ENCODE measurements around the gene ZNF423.

The ZNF423 gene

GRCh38 chr16:49747654-49748053, 108.3 kb downstream of the ZNF423 start:
- no peak for DNase-seq

- no peak for DNase-seq
Observed at GRCh38 chr16:49746545-49746944, 109.4 kb downstream of the ZNF423 start.

GRCh38 chr16:49745311-49745747, 110.6 kb downstream of the ZNF423 start:
- DNase-seq = no peak

- no peak for DNase-seq
Observed at GRCh38 chr16:49744244-49745220, 111.4 kb downstream of the ZNF423 start.

GRCh38 chr16:49743658-49744057, 112.3 kb downstream of the ZNF423 start:
- no peak for DNase-seq

GRCh38 chr16:49743203-49743464, 112.8 kb downstream of the ZNF423 start:
- no peak for DNase-seq

GRCh38 chr16:49742428-49743202, 113.3 kb downstream of the ZNF423 start:
- no peak for DNase-seq

- no peak for DNase-seq
Observed at GRCh38 chr16:49740256-49740655, 115.7 kb downstream of the ZNF423 start.

- DNase-seq = no peak
Observed at GRCh38 chr16:49739381-49739780, 116.5 kb downstream of the ZNF423 start.

- no peak for DNase-seq
Observed at GRCh38 chr16:49738832-49739231, 117.1 kb downstream of the ZNF423 start.

GRCh38 chr16:49738001-49738400, 117.9 kb downstream of the ZNF423 start:
- no peak for DNase-seq

GRCh38 chr16:49737541-49737940, 118.4 kb downstream of the ZNF423 start:
- DNase-seq = no peak

GRCh38 chr16:49734331-49734730, 121.6 kb downstream of the ZNF423 start:
- DNase-seq = no peak

- no peak for DNase-seq
Observed at GRCh38 chr16:49733313-49734009, 122.5 kb downstream of the ZNF423 start.

- DNase-seq = no peak
Observed at GRCh38 chr16:49731911-49732310, 124.0 kb downstream of the ZNF423 start.

GRCh38 chr16:49730772-49731171, 125.1 kb downstream of the ZNF423 start:
- no peak for DNase-seq

GRCh38 chr16:49727611-49728010, 128.3 kb downstream of the ZNF423 start:
- DNase-seq = no peak

- DNase-seq = no peak
Observed at GRCh38 chr16:49726155-49726554, 129.8 kb downstream of the ZNF423 start.

- no peak for DNase-seq
Observed at GRCh38 chr16:49725651-49726050, 130.3 kb downstream of the ZNF423 start.

GRCh38 chr16:49724774-49725173, 131.1 kb downstream of the ZNF423 start:
- DNase-seq = no peak

- DNase-seq = no peak
Observed at GRCh38 chr16:49723310-49723709, 132.6 kb downstream of the ZNF423 start.

GRCh38 chr16:49720225-49720624, 135.7 kb downstream of the ZNF423 start:
- no peak for DNase-seq

- no peak for DNase-seq
Observed at GRCh38 chr16:49717689-49718088, 138.2 kb downstream of the ZNF423 start.
